GM18499 (cell line): ENCODE measurements around the gene THOP1.

ENCODE experiments used
- ATAC-seq: cut with Tn5 transposase; IDR thresholded peaks from one replicate; pipeline ENCODE4 v1.9.1; 2021; ENCODE audit warnings: moderate number of reproducible peaks; ENCODE audit not compliant: insufficient read depth, unreplicated experiment

Gene THOP1

DNA sequence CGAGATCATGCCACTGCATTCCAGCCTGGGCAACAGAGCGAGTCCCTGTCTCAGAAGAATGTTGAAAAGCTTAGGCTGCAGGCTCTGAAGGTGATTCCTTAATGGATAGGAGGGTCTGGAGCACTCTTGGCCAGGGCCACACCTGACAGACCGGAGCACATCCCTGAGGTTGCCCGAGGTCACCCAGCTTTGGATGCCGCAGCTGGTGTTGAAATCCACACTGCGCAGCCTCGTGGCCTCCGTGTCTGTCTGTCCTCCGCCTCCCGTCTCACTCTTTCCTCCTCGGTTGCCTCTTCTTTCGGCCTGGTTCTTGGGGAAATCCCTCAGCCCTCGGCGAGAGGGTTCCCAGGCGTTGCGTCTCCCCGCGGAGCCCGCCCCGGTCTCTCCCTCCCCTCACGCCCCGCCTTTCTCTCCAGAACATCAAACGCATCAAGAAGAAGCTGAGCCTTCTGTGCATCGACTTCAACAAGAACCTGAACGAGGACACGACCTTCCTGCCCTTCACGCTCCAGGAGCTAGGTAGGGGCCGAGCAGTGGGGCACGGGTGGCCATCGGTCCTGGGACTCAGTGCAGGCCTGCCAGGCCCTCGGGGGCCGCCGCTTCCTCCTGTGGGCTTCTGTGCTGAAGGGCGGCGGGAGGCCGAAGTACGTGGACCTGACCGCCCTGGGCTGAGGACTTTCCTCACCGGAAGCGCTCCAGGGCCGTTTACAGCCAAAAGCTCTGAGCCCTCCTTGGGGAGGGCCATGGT is 14.1 kb downstream of the THOP1 start:
- ATAC-seq, result no peak

DNA sequence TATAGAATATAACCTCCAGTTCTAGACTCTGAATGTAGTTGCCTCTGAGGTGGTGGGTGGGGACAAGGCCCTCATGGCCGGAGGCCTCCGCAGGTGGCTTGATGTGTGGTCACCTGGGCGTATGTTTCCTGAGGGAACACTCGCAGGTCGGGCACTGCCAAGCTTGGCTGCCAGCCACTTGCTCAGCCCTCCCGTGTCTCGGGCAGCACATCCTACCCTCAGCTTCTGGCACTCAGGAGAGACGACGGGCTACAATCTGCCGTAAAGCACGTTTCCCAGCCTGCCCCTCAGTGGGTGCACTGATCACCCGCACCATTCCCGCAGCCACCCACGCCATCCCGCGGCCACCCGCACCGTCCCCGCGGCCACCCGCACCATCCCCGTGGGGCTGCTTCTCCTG is 15.2 kb downstream of the THOP1 start:
- ATAC-seq, result no peak

DNA sequence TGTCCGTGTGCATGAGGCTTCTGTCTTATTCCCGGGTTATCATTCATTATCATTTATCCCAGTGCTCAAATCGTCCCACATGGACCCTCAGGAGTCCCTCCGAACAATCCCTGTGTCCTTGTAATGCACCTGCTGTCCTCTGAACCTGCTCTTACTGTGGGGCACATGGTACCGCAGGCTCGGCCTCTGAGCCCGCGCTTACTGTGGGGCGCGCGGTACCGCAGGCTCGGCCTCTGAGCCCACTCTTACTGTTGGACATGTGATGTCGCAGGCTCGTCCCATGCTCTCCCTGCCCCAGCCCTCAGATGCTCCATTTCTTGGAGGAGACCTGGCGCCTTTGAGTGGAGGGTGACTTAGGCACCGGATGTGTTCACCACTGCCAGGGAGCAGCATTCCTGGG is 17.5 kb downstream of the THOP1 start:
- ATAC-seq, result no peak

DNA sequence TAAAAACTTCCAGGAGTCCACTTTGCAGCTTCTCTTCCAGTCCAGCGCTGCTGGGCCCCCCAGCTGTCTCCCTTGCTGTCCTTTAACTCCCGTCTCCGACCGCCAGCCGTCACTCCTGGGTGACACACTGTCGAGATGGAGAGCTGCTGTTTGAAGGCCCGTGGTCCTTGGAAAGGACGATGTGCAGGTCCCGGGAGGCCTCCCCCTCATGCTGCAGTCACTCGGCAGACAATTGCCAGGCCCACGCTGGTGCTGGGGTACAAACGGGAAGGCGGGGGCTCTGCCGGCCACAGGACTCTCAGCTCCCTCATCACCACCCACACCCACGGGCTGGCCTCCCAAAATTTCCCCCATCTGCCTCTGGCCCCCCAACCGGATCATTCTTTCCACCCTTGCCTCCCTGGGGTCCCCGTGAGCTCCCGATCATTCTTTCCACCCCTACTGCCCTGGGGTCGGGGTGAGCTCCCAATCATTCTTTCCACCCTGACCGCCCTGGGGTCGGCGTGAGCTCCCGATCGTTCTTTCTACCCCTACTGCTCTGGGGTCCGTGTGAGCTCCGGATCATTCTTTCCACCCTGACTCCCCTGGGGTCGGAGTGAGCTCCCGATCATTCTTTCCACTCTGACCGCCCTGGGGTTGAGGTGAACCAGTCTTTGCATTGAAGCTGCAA is 18.3 kb downstream of the THOP1 start:
- ATAC-seq, result no peak

DNA sequence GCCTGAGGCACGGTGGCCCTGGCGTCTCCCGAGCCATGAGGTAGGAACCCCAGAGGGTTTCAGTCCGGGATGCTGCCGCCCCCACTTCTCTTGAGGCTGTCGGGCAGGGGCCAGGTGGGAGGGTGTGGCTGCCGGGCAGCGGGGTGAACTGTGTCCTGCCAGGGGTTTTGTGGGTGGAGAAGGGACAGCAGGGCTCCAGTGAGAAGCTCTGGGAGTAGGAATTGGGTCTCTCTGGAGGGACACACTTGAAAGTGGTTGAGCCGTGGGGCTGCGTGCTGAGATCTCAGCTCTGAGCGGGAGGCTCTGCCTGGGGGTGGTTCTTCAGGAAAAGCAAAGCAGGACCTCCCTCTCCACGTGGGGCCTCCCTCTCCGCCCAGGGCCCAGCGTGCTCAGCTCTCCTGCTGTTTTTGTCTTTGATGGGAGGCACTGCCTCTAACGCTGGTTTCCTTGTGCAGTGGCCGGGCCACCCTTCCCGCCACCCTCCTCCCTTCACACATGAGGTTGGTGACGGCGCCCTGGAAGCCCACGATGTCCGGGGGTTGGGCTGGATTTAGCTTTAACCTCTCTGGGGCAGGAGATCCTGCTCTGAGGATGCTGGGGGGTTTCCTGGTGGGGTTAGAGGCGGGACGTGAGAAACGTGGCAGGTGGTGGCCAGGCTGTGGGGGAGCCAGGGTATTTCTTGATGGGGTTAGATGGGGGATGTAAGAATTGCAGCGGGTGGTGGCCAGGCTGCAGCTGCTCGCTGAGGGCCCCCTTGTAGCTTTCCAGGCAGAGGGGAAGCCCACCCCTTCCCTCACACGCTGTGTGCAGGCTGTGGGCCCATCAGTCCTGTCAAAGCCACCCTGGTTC is 19.1 kb downstream of the THOP1 start:
- ATAC-seq, result no peak

DNA sequence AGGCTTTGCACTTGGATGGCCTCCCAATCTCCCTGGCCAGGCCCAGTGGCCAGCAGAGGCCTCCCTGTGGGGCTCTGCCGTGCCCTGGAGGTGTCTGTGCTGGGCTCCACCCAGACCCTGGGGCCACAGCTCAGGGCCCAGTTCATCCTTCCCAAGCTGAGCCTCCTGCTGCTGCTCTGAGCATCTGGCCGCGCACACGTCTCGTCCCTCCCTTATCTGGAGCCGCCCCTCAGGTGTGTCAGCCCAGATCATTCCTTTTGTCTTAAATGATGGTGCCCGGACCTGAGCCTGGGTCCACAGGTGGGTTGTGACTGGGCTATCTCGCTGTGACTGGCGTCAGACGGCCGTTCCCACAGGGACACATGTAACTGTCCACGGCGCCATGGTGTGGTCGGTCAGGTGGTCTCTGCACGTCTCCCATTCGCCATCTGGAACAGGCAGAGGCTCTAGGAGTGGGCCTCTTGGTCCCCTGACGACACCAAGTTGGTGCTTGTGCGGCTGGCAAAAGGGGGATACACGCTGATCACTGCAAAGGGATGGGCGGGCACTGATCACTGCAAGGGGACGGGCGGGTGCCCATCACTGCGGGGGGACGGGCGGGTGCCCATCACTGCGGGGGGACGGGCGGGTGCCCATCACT is 20.1 kb downstream of the THOP1 start:
- no peak for ATAC-seq

DNA sequence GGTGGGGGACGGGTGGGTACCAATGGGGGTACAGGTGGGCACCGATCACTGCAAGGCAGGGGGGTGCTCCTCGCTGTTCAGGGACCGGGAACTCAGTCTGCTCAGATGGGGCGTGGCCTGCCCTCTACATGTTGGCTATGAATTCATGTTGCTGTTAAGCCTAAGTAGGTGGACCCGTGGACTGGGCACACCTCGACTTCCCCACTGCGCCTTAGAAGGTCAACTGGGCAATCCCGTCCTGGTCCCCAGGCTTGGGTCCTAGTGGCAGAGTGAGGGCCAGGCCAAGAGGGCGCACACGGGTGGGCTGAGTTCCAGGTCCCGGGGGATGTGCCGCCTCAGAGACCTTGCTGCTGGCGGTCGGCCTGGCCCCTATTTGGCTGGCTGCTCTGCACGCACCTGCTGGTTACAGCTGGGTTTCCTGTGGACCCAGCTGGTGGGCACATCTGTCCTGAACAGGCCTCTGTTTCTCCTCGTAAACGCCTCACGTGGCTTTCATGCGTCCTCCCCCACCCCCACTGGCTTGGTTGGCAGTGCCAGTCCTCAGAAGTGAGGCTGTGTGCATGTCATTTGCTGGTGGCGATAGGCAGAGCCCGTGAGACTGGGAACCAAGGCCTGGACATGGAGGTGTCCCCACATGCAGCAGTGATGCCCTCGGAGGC is 20.8 kb downstream of the THOP1 start:
- no peak for ATAC-seq

DNA sequence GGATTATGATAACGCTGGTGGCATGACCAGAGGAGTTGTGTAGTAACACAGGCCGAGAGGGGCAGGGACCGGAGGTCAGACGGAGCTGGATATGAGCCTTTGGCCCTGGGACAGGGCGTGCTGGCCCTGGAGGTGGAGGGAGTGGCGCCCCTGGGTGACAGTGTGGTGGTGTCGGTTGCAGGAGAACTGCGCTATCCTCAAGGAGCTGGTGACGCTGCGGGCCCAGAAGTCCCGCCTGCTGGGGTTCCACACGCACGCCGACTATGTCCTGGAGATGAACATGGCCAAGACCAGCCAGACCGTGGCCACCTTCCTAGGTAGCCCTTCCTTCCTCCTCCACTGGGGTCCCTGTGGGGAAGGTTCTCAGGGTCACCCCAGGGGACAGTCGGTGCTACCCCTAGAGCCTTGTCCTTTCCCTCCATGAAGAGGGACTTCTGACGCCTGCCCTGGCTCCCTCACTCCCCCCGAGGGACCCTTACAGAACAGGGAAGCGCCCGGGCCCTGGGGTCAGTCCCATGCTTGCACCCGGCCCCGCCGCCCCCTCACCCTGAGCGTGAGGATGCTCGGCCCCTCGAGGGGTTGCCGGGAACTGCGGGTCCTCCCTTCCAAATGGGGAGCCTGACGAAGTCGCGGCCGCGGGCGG is 21.6 kb downstream of the THOP1 start:
- no peak for ATAC-seq

DNA sequence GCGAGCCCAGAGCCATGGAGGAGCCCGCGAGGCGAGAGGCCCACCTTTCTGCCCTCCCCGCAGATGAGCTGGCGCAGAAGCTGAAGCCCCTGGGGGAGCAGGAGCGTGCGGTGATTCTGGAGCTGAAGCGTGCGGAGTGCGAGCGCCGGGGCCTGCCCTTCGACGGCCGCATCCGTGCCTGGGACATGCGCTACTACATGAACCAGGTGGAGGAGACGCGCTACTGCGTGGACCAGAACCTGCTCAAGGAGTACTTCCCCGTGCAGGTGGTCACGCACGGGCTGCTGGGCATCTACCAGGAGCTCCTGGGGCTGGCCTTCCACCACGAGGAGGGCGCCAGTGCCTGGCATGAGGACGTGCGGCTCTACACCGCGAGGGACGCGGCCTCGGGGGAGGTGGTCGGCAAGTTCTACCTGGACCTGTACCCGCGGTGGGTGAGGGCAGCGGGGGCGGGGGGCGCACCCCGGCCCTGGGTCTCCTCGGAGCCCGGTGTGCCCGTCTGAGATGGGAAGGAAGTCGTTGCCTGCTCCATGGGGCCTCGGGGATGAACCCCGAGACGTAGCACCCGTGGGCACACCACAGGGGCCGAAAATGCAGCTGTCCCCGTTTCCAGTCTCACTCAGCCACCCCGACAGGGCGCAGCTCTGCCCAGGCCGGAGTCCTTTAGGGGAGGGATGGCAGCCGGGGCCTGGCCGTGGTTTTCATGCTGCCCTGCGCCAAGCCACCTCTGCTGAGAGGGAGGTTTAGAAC is 22.3 kb downstream of the THOP1 start:
- no peak for ATAC-seq

DNA sequence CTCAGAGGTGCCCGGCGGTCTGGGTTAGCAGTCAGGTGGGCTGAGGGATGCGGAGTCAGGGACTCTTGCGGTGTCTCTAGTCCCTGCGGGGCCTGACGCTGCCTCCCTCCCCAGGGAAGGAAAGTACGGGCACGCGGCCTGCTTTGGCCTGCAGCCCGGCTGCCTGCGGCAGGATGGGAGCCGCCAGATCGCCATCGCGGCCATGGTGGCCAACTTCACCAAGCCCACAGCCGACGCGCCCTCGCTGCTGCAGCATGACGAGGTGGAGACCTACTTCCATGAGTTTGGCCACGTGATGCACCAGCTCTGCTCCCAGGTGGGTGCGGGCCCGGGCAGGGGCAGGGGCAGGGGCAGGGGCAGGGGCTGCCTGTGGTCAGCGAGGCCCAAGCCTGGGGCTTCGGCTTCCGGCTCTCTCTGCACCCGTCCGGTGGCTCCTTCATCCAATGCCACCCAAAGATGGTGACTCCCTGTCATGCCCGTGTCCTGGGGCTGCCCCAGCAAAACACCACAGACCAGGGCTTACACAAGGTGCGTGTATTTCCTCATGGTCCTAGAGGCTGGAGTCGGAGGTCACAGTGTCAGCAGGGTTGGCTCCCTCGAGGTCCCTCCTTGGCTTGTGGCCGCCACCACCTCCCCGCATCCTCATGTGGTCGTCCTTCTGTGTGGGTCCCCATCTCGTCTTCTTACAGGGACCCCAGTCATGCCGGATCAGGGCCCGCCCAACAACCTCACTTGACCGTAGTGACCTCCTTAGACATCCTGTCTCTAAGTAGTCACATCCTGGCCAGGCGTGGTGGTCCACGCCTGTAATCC is 23.0 kb downstream of the THOP1 start:
- no peak for ATAC-seq

DNA sequence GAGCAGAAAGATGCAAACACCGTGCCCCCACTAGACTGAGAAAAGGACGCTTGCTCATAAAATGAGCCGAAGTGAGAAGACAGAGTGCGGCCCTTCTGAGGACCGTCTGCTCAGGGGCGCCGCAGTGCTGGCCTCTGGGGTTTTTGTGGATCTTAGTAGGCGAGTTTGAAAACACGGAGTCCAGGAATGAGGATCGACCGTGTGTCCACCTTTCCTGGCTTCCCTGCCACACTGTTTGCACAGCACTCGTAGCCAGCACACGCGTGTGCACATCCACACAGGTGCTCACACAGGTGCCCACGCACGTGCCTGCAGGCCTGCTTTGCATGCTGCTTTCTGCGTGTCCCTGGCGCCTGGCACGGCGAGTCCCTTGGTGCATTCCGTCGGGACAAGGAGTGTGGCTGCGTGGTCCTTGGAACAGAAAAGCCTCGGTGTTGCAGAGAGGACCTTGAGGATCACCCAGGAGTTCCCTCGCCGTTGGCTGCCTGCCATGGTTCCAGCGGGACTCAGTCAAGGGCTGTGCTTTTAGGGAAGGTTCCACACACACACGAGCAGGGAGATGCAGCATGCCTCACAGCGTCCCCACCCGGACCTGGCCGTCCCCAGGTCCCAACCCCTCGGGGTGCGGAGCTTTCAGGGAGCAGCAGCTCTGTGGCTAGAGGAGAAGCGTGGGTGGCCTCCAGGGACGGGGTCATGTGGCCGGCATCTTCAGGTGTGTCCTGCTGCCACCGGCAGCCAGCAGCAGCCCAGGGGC is 24.3 kb downstream of the THOP1 start:
- ATAC-seq, result no peak

DNA sequence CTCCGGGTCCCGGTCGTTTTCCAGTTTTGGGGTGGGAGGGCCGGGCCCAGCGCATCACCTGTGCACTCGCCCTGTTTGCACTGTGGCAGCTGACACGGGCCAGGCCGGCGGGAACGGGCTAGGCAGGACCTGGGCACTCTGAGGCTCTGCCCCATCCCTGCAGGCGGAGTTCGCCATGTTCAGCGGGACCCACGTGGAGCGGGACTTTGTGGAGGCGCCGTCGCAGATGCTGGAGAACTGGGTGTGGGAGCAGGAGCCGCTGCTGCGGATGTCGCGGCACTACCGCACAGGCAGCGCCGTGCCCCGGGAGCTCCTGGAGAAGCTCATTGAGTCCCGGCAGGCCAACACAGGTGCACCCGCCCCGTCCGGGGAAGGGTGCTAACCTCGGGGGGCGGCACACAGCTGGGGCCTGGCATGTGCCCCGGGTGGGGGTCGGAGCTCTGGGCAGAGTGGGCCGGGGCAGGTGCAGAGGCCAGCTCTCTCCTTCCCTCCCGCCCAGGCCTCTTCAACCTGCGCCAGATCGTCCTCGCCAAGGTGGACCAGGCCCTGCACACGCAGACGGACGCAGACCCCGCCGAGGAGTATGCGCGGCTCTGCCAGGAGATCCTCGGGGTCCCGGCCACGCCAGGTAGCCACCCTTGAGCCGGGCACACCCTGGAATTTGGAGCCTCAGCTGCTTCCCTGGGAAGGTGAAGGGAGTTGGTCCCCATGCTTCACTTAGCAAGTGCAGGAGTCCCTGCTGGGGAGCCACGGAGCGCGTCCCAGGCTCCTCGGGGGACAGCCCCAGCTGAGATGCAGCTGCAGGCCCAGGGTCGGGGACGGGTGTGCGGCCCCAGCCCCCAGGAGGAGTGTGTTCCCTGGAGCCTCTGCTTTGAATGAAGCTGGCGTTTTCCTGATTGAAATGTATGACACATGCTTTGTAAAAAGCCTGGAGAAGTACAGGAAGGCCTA is 25.1 kb downstream of the THOP1 start:
- no peak for ATAC-seq

DNA sequence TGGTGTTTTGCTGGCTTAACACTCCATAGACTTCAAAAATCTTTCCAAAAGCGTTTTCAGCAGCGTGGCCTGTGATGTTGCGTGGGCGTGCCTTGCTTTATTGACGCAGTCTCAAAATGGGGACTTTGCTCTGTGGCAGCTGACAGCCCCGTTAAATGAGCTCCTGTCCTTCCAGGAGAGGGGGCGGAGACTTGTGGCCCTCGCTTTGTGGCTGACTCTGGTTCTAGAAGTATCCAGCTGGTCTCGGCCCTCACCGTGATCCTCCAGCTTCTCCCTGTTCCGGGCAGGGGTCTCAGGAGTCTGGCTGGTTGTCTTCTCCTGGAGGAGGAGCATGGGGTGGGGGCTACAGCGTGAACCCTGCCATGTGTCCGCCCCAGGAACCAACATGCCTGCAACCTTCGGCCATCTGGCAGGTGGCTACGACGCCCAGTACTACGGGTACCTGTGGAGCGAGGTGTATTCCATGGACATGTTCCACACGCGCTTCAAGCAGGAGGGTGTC is 26.0 kb downstream of the THOP1 start:
- no peak for ATAC-seq

DNA sequence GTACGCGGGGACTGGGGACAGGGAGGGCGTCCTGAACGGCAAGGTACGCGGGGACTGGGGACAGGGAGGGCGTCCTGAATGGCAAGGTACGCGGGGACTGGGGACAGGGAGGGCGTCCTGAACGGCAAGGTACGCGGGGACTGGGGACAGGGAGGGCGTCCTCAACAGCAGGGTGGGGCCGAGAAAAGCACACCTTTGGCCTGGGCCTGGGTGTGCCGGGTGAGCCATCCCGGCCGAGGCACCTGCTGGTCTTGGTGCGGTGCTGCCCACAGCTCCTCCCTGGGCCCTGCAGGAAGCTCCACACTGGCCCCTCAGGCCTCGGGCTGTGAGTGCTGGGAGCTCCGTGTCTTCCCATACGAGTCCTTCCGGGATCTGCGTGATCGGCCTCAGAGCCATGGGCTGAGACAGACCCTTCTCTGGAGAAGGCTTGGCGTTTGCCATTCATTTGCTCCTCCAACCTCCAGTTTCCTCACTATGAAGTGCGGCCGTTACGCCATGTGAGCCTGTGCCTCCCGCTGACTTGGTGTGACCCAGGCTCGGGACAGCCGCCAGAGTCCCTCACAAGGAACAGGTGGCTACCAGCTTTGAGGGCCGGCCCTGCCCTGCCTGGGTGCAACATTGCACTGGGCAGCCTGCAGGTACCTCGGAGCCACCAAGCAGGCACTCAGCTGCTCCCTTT is 26.6 kb downstream of the THOP1 start:
- no peak for ATAC-seq

DNA sequence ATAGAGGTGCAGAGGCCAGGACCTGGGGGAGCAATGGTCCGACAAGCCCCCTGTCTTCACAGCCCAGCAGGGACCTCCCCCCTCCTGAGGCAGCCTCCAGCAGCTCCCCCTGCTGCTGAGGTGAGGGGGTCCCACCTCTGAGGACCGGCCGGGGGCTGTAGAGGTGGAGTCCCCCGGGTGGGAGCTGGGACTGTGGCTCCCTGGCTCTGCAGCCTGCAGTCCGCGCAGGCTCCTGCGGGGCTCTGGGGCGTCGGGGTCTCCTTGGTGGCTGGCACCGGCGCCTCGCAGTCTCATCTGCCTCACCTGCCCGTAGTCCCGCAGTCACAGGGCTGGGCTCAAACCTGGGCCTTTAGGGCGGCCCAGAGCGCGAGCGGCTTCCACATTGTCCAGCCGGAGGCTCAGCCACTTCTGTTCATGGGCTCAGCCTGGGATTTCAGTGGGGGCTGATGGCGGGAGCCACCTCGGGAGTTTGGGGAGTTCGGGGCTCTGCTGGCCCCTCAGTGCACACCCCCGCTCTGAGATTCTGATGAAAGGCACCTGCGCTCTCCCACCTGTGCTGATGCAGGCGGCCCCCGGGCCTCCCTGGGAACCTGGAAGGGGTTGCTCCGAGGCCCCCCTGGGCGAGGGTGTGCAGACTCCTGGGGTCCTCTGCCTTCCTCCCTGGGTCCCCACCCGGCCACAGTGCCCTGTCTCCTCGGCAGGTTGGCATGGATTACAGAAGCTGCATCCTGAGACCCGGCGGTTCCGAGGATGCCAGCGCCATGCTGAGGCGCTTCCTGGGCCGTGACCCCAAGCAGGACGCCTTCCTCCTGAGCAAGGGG is 27.3 kb downstream of the THOP1 start:
- no peak for ATAC-seq
